Limb (tissue), 2 donors: Measurements from ENCODE around the gene CDCA8.
"Not testable (repeated sequence)": the region's sequence is repeated elsewhere in the genome, so short reads cannot be mapped to it uniquely, and the experiment has no call there.

Source experiments
- DNase-seq, 2 donors: peaks; one replicate each; pipeline ENCODE4 v3.0.0-alpha.2; 2016; ENCODE audit errors: extremely low spot score in 2 of 2

CDCA8 gene

DNA sequence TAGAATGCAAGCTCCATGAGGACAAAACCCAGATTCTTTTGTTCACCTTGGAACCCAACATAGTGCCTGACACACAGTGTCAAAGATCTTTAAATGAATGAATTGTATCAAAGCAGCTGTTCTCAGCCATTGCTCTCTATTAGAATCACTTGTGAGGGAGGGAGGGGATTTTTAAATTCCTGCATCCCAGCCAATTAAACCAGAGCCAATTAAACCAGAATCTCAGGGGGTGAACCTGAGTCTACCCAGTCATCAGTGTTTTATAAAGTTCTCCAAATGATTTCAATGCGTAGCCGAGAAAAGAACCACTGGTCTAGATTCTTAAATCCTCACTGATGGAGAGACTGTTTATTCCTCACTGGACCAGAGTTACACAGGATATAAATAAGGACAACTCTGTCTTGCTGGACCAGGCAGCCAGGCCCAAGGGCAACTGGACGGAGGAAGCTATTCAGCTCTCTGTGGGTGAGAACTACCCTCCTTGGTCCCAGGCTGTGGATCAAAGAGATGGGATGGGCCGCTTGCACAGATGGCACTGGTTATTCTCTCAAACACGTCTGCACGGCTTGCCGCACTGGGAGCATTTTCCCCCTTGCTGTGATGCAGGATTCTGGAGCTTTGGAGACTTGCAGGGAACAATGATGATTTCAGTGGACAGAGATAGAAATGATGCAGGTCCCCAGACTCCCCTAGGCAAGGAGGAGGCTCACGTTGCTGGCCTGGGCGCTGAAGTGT, 20.0 kb upstream of the CDCA8 start:
- no peak for DNase-seq

DNA sequence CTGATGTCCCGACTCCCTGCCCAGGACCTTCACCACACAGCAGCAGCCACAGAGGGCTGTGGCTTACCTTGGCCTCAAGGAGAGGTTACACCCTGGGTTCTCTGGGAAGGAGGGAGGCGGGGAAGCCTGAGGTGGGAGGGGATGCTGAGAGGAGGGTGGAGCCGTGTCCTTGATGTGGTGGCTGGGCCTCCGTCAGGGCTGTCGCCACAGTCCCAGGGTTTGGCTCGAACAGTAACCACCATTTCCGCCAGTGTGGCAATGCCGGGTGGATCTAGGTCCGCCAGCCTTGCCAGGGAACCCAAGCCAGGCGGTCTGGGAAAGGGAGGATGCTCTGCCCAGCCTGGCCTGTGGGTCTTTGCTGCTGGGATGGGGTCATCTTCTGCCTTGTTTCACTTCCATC, 18.4 kb upstream of the CDCA8 start:
- DNase-seq = no peak

DNA sequence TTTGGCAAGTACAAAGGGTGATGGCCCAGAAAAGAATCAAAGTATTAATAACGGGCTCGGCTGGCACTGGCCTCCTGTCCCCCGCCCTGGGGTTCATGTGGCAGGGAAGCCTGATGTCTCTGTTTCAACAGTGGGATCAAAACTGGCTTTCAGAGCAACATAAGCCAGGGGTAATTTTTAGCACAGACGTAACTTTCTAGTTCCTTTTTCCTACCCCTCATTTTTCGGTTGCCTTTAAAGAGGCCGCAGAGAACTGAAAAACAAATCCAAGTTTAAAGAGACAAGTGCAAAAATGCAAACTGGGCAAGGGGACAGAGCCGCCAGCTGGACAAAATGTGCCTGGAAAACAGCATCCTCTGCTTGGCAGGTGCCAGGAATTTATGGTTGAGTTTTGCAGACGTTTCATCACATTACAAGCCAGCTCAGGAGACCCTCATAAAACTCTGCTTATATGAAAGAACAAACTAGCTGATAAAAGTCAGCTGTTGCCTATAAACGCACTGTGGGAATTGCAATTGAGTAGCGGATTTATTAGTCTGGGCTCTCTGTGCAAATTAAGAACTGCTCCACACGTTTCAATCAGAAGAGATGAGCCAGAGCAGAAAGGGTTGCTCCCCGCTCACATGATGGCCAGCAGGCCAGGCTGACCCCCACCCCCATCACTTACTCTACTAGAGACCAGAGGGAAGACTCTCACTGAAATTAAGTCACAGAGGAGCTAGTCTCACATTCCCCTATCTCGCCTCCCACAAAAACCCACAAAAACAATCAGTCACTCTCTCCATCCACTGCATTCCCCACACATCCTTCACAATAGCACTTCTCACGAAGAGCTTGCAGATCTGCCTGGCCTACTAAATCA, 15.8 kb upstream of the CDCA8 start:
- peak; percentile 56 to 69 for DNase-seq

DNA sequence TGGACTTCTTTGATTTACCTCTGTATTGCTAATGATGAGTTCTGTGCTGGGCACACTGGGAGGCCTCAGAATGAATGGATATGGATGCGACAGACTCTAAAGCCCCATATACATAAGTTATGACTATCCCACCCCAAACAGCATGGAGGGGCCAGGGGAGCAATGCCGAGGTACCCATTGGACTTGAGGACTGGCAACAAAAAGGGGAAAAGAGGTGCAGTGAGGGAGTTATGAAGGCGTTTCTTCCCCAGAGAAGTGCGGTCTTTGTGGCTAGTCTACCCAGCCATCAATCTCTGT, 15.2 kb upstream of the CDCA8 start:
- DNase-seq = no peak

DNA sequence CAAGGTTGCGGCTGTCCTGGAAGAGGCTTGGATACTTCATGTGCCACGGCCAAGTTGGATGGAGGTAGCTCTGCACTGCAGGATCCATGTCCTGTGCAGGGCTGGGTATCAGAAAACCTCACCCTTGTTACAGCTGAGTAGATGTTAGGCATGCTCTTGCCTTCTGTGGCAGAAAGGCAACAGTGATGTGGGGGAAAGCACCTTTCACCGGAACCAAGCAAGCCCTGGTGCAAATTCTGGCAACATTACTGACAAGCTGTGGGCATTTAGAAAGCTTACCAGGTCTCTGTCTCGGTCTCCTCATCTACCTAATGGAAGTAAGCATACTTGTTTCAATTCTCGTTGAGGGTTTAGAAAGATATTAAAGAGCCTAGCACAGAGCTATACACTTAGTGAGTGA, 14.5 kb upstream of the CDCA8 start:
- no peak for DNase-seq

DNA sequence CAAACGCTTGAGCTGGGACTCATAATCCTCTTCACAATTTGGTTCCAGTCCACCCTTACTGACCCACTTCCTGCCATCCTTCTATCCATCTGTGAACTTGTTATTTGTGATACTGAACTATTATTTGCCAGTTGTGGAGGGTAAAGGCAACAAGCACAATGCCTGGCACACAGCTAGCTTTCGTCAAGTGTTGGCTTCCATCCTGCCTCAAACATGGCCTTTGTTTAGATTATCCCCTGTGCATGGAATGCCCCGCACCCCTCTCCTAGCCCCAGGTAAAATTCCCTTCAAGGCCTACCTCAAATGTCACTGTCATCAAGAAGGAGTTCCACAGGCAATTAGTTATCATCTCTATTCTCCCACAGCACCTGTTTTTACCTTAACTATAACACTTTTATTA, 11.4 kb upstream of the CDCA8 start:
- no peak for DNase-seq

DNA sequence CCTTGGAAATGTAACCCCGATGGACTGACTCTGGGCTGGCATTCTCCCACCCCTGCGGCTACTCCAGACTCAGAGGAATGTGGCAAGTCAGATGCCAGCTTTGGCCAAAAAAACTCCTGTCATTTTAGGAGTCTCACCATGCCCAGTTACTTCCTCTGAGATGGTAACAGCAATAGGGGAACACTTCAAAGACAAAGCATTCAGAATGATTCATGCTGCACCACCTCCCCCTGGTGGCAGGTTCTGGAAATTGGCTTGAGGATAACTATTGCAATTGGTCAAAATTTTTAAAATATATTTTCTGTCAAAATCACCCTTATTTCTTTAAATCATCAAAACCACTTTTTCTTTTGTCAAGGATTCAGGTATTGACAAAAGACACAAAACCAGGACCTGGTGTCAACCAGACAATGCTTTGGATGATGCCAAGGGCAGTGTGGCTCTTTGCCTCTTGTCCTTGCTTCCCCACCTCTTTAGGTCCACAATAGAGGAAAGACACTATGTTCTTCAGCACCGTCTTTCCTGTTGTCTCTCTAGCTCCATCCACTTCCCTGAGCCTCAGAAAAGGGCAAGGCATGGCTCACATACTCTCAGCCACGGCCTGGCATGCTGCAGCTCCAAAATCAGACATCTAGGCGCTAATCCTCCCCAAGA, 9.9 kb upstream of the CDCA8 start:
- DNase-seq = peak; percentile 64 to 87

DNA sequence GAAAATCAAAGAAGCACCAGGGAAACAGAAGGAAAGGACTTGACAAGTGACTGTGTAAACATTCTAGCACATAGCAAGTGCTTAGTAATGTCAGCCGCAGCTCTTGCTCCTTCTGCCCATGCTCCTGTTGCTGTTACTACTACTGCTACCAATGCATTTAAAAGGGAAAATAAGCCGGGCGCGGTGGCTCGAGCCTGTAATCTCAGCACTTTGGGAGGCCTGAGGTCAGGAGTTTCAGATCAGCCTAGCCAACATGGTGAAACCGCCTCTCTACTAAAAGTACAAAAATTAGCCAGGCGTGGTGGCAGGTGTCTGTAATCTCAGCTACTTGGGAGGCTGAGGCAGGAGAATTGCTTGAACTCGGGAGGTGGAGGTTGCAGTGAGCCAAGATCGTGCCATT, 8.1 kb upstream of the CDCA8 start:
- not testable (repeated sequence) for DNase-seq

DNA sequence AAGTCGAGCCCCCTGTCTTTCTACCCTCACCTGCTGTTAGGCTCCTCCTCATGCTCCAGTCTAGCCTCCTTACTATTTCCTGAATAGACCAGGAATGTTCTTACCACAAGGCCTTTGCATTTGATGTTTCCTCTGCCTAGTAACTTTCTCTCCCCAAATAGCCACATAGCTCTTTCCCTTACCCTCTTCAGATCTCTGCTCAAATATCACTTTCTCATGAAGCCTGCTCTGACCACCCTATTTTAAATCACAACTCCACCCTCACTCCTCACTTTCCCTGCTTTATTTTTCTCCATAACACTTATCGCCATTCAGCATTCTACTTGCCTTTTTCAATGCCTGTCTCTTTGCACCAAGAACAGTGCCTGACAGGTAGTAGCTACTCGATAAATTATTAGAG, 6.6 kb upstream of the CDCA8 start:
- no peak for DNase-seq

DNA sequence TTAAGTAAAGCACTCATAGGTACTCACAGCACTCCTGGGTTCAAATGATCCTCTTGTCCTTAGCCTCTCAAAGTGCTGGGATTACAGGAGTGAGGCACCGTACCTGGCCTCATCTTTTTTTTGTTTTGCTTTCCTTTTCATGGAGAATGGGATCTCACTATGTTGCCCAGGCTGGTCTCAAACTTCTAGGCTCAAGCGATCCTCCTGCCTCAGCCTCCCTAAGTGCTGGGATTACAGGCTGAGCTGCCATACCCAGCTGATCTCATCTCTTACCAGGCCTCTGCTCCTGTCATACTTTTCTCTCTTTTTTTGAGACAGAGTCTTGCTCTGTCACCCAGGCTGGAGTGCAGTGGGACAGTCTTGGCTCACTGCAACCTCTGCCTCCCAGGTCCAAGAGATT, 4.6 kb upstream of the CDCA8 start:
- not testable (repeated sequence) for DNase-seq

DNA sequence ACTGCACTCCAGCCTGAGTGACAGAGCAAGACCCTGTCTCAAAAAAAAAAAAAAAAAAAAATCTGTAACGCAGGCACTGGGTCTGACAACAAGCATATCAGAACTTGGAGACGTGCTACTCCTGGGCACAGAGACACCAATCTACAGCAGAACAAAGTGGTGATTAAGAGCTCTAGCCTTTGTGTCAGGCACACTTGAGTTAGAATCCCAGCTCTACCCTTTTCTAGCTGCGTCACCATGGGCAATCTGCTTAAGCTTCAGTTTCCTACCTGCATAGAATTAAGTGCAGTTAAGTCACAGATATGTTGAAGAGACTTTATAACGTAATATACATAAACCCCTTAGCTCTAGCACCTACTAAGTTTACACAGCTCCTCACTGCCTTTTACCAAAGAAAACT, 3.4 kb upstream of the CDCA8 start:
- DNase-seq = no peak

DNA sequence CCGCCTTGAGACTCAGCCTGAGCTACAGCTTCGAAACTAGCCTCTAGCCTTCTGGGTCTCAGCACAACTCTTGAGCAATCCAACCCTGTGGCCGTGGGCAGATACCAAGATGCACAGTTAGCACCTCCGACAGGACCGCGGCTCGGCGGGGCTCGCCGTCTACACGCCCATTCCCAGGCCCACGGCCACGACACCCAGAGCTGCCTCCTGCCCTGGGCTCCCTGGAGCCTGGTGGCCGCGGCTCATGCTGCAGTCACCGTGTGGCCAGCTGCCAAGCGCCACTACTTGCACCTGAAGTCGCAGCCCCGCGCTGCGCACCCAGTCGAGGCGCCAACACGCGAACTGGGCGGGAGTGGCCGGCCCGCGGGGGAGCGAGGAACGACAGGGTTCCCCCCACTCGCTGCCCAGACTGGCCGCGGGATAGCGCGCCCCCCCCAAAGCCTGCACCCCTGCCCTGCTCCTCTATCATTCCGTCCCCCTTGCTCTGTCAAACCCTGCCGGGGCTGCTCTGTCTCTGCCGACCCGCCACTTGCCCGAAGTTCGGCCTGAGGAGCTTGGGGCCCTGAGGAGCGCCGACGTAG, 729 bp upstream of the CDCA8 start:
- peak in 1 of 2 donors; percentile 50 for DNase-seq

DNA sequence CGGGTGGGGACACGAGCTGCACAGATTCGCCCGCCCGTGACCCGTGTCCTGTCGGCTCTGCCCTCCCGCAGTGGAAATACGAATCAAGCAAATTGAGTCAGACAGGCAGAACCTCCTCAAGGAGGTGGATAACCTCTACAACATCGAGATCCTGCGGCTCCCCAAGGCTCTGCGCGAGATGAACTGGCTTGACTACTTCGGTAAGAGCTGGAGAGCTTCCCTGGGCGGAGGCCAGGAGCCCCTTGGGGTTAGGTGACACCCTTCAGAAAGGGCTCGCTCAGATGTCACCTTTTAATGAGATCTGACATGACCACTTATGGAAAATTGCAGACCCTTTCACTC, 489 bp downstream of the CDCA8 start:
- DNase-seq = no peak

DNA sequence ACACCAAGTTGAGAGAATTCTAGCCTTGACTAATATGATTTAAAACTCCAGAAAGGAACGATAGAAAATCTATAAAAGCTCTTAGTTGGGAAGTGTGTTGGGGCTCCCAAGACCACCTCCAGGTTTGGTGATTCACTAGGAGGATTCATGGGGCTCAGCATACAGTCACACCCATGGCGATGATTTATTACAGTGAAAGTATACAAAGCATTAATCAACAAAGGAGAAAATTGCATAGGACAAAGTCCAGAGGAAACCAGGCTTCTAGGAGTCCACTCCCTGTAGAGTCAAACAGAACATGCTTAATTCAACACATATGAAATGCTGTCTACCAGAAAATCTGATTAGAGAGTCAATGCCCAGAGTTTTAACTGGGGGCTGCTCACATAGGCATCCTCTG, 4.8 kb downstream of the CDCA8 start:
- DNase-seq = no peak

DNA sequence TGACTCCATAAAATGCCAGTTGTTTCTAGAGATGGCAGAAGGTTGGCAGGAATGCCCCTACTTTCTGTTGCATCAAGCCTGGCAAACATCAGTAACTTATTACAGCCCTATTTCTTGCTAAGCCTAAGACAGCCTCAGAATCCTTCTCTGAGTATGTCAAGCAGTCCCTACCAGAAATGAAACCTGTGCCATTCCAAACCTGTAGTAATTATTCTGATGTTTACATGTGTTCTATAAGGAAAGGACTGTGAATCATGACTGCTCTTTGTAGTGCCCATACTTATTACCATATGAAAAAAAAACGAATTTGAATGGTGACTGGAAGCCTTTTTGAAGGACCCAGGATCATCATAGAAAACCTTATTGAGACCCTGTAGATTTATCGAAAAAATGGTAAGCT, 5.4 kb downstream of the CDCA8 start:
- no peak for DNase-seq

DNA sequence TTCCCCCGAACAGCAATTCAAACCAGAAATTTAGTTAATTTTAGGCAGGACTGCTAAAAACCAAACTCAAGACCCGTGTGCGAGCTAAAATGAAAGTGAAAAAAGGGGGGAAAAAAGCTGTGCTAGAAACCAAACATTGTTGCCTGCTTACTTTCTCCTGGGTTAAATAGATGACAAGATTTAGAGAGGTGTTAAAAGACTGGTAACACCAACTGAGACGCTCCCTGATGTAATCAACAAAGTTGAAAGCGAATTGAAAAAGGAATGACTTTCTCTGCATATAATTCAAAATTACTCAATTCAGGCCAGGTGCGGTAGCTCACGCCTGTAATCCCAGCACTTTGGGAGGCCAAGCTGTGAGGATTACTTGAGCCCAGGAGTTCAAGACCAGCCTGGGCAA, 6.8 kb downstream of the CDCA8 start:
- DNase-seq = no peak

DNA sequence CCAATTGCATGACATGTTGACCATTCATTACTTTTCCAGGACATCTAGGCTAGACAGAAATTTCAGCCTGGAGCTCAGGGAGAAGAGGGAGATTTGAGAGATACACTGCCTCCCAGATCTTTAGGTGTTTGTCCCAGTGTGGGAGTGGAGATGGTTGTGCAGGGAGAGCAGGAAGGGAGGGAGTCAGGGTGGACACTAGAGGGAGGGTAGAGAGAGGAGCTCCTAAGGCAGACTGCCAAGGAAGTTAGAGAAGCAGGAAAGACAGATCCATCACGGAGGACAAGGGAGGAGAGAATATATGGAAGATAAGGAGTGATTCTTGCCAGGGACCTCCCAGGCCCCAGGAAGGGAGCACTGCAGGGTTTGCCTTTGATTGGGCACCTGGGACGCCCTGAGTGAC, 8.7 kb downstream of the CDCA8 start:
- DNase-seq = no peak

DNA sequence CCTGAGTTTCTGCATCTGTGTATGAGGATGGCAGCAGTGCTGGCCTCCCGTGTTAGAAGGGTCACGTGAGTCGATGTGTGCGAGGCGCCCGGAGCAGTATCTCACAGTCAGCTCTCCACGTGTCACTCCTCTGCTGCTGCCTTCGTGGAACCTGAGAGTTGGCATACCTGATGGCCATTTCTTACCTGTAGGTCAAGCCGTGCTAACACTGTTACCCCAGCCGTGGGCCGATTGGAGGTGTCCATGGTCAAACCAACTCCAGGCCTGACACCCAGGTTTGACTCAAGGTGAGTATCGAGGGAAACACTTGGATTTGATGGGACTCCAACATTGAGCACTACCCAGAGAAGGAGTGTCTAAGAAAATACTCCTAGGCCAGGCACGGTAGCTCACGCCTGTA, 10.7 kb downstream of the CDCA8 start:
- DNase-seq = no peak

DNA sequence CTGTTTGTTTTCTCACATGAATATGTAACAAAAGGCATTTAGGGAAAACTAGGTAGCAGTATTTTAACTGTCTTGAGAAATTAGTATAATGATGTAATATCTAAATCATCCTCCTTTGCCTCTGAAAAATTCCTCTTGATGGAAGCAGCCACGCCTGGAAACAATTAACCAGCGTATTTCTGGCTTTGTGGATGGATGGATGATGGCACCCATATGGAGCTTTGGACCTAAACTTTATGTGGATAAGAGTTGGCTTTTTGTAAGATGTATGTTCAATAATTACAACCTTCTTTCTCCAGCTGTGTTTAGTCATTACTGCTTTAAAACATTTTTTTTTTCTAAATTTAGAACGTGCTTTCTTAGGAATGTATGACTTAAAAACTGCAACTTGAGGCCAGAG, 12.7 kb downstream of the CDCA8 start:
- no peak for DNase-seq

DNA sequence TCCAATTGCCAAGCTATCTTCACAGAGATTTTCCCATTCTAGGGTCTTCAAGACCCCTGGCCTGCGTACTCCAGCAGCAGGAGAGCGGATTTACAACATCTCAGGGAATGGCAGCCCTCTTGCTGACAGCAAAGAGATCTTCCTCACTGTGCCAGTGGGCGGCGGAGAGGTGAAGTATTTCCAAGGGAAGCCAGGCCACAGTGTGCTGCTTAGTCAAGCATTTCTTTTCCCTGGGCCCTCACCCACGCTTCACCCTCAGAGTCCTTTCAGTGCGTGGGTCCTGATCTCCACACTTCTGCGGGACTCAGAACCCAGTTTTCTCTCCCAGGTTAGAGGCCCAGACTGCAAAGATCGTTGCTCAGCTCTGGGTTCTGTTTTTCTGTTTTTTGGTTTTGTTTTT, 13.1 kb downstream of the CDCA8 start:
- DNase-seq = no peak

DNA sequence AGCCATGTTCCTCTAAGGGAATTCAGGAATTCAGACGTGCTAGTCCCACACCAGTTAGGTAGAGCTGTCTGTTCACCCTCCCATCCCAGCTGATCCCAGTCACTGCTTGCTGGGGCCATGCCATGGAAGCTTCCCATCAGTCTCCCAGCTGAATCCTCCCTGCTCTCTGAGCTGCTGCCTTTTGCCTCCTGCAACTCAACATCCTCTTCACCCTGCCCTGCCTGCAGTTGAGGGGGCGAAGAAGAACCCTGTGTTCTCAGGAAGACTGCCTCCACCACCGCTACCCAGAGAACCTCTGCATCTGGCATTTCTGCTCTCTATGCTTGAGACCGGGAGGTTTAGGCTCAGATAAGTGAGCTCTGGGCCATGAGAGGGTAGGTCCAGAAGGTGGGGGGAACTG, 16.2 kb downstream of the CDCA8 start:
- no peak for DNase-seq

DNA sequence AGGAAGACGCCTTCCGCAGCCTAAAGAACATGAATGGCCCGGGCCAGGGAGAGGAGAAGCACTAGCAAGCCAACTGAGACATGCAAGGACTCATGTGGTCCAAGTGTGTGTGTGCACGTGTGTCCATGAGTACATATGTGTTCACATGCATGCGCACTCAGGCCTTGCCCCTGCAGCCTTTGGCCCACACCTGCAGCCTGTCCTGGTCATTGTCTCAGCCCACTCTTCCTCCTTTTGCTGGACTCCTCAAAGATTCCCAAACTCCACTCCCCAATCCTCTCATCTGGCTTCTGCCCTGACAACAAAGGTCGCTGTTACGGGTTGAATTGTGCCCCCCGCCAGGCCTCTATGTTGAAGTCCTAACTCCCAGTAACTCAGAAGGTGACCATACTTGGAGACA, 21.9 kb downstream of the CDCA8 start:
- no peak for DNase-seq

DNA sequence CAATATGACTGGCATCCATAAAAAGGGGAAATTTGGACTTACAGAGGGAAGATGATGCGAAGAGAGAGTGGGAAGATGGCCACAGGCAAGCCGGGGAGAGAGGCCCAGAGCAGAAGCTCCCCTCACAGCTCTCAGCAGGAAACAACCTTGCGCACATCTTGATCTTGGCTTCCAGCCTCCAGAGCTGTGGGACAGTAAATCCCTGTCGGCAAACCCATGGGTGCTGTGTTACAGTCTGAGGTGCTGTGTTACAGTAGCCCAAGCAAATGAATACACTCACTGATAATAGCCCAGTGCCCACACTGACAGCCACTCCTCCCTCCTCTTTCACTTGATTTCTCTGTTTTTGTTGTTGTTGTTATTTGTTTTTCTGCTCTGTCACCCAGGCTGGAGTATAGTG, 22.4 kb downstream of the CDCA8 start:
- DNase-seq = no peak
